ENCODE data around the gene GPC3. TPM values are rescaled to one million over a fixed set of nuclear protein-coding genes. Genes with fewer than 3 reads are reported as not detected.

Gene GPC3
- polyA plus RNA-seq, 1 donor = 75.8 TPM

DNA sequence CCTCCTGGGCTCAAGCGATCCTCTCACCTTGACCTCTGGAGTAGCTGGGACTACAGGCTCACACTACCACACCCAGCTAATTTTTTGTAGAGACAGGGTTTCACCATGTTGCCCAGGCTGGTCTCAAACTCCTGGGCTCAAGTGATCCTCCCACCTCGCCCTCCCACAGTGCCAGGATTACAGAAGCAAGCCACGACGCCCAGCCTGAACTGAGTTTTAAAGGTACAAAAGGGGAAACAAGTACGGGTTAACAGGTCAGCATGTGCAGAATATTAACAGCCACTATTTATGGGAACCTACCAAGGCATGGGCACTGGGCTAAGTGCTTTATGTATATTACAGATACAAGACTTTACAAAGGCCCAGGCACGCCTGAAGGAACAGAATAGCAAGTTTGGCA lies 405.8 kb downstream of the GPC3 start:
- Histone ChIP-seq H3K4me1 (ENCODE audit: control insufficient read depth, insufficient read depth, low read length) (no peaks in the 10 kb centered on the region), H3K36me3 (ENCODE audit: control insufficient read depth, insufficient read depth, low read length) (no peaks in the 10 kb centered on the region), H3K27me3 (ENCODE audit: control insufficient read depth, insufficient read depth, low read length) (no peaks in the 10 kb centered on the region), H3K27ac (ENCODE audit: low read length) (no peak overlapping the region), H3K4me3 (ENCODE audit: low read length) (no peak overlapping the region), H3K9me3 (ENCODE audit: control insufficient read depth, low read depth, low read length) (no peaks in the 10 kb centered on the region)
- WGBS (ENCODE audit: insufficient coverage, low lambda C conversion rate) = no CpG with 5 or more reads among the region's 6 CpGs
- DNase-seq = no peak

DNA sequence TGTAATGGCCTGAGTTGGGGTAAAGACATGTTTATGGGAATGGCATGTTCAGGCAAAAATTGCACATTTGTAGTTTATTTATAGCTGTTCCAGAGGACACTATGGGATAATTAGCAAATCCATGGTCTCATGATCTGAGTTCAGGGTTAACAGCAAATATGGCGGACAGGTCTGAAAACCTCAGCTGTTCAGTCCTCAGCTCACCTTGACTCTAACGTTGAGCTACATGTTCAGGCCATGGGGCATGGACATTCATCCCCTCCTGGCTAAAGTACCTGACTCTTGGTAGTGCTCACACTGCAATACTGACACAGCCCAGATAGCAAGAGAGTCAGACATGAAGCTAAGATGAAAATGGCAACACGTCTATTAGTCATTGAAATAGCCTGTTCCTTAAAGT lies 408.5 kb downstream of the GPC3 start:
- no CpG with 5 or more reads among the region's 3 CpGs for WGBS (ENCODE audit: insufficient coverage, low lambda C conversion rate)
- no peaks in the 10 kb centered on the region for H3K9me3 ChIP-seq (ENCODE audit: control insufficient read depth, low read depth, low read length)
- no peaks in the 10 kb centered on the region for H3K36me3 ChIP-seq (ENCODE audit: control insufficient read depth, insufficient read depth, low read length)
- H3K4me3 ChIP-seq (ENCODE audit: low read length) = no peak overlapping the region
- no peak for DNase-seq
- H3K27ac ChIP-seq (ENCODE audit: low read length) = no peak overlapping the region
- H3K4me1 ChIP-seq (ENCODE audit: control insufficient read depth, insufficient read depth, low read length) = no peaks in the 10 kb centered on the region
- H3K27me3 ChIP-seq (ENCODE audit: control insufficient read depth, insufficient read depth, low read length) = no peaks in the 10 kb centered on the region

- Histone ChIP-seq H3K27ac (ENCODE audit: low read length) (no peak overlapping the region), H3K27me3 (ENCODE audit: control insufficient read depth, insufficient read depth, low read length) (no peaks in the 10 kb centered on the region), H3K36me3 (ENCODE audit: control insufficient read depth, insufficient read depth, low read length) (no peaks in the 10 kb centered on the region), H3K4me1 (ENCODE audit: control insufficient read depth, insufficient read depth, low read length) (no peaks in the 10 kb centered on the region), H3K9me3 (ENCODE audit: control insufficient read depth, low read depth, low read length) (no peaks in the 10 kb centered on the region), H3K4me3 (ENCODE audit: low read length) (no peak overlapping the region)
- no peak for DNase-seq
- no CpG with 5 or more reads among the region's 5 CpGs for WGBS (ENCODE audit: insufficient coverage, low lambda C conversion rate)
Measured at GRCh38 chrX:133575501-133576136, 409.8 kb downstream of the GPC3 start.

DNA sequence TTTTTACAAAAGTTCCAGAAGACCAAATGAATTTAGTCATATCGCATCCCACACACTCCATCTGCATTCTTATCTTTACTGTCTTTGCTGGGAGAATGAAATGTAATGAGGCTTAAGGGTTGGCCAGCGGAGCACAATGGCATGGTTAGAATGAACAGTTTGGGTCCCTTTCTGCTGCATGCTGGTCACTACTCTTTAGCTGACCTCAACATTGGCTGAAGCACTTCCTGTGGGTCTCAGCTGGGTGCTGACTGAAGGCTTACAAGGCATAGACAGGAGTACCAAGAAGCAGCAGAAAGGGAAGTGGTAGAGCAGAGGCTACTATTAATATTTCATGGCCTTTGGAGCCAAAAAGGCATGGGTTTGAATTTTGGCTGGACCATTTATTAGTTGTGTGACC lies 410.7 kb downstream of the GPC3 start:
- no CpG with 5 or more reads among the region's 2 CpGs for whole genome bisulfite sequencing (ENCODE audit: insufficient coverage, low lambda C conversion rate)

DNA sequence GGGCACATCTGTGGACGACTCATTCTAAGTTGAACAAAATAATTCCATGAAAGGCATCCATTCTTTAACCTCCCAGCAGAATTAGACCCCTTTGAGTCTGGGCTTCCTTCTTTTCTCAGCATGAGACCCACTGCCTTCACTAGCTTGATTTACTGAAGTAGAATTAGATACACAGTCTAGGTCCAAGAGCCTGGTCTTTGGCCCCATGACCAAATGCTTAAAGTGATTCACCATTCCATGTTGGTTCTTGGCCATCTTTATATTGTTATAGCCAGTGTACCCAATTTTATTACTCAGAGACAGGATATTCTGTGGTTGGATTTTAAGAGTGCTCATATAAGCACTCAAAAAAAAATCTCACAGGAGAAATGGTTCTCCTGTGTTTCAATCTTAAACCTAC lies 414.8 kb downstream of the GPC3 start:
- H3K27me3 ChIP-seq (ENCODE audit: control insufficient read depth, insufficient read depth, low read length) = no peaks in the 10 kb centered on the region
- H3K36me3 ChIP-seq (ENCODE audit: control insufficient read depth, insufficient read depth, low read length) = no peaks in the 10 kb centered on the region
- H3K4me1 ChIP-seq (ENCODE audit: control insufficient read depth, insufficient read depth, low read length) = no peaks in the 10 kb centered on the region
- no peak overlapping the region for H3K27ac ChIP-seq (ENCODE audit: low read length)
- no peak for DNase-seq
- WGBS (ENCODE audit: insufficient coverage, low lambda C conversion rate) = no CpG with 5 or more reads among the region's 1 CpG
- no peak overlapping the region for H3K4me3 ChIP-seq (ENCODE audit: low read length)
- H3K9me3 ChIP-seq (ENCODE audit: control insufficient read depth, low read depth, low read length) = no peaks in the 10 kb centered on the region

More for the DNA sequence above, 410.7 kb downstream of the GPC3 start:
- Histone ChIP-seq H3K4me1 (ENCODE audit: control insufficient read depth, insufficient read depth, low read length) (no peaks in the 10 kb centered on the region), H3K36me3 (ENCODE audit: control insufficient read depth, insufficient read depth, low read length) (no peaks in the 10 kb centered on the region), H3K27ac (ENCODE audit: low read length) (no peak overlapping the region), H3K4me3 (ENCODE audit: low read length) (no peak overlapping the region), H3K9me3 (ENCODE audit: control insufficient read depth, low read depth, low read length) (no peaks in the 10 kb centered on the region), H3K27me3 (ENCODE audit: control insufficient read depth, insufficient read depth, low read length) (no peaks in the 10 kb centered on the region)
- no peak for DNase-seq

- Histone ChIP-seq H3K4me3 (ENCODE audit: low read length) (no peak overlapping the region), H3K27ac (ENCODE audit: low read length) (no peak overlapping the region), H3K27me3 (ENCODE audit: control insufficient read depth, insufficient read depth, low read length) (no peaks in the 10 kb centered on the region), H3K9me3 (ENCODE audit: control insufficient read depth, low read depth, low read length) (no peaks in the 10 kb centered on the region), H3K4me1 (ENCODE audit: control insufficient read depth, insufficient read depth, low read length) (no peaks in the 10 kb centered on the region), H3K36me3 (ENCODE audit: control insufficient read depth, insufficient read depth, low read length) (no peaks in the 10 kb centered on the region)
- DNase-seq = no peak
Measured at GRCh38 chrX:133569217-133569616, 416.2 kb downstream of the GPC3 start.

DNA sequence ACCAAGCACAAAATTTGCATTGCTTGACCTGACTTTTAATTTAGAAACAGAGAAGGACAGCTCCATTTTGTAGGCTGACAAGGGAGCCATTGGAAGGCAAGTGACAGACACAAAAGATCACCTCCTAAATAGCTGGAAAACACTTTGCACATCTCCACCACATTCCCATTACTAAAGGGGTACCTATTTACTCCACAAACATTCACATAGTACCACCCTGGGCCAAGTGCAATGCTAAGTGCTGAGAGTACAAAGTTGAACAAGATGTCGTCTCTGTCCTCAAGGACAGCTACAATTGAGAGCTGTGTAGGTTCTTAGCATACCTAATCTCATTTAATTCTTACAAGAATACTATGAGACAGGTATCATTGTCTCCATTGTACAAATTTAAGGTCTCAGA lies 417.3 kb downstream of the GPC3 start:
- no peak overlapping the region for H3K27ac ChIP-seq (ENCODE audit: low read length)
- H3K27me3 ChIP-seq (ENCODE audit: control insufficient read depth, insufficient read depth, low read length) = no peaks in the 10 kb centered on the region
- no peaks in the 10 kb centered on the region for H3K9me3 ChIP-seq (ENCODE audit: control insufficient read depth, low read depth, low read length)
- H3K4me1 ChIP-seq (ENCODE audit: control insufficient read depth, insufficient read depth, low read length) = no peaks in the 10 kb centered on the region
- DNase-seq = no peak
- WGBS (ENCODE audit: insufficient coverage, low lambda C conversion rate) = no CpG with 5 or more reads among the region's 1 CpG
- H3K4me3 ChIP-seq (ENCODE audit: low read length) = no peak overlapping the region
- no peaks in the 10 kb centered on the region for H3K36me3 ChIP-seq (ENCODE audit: control insufficient read depth, insufficient read depth, low read length)

DNA sequence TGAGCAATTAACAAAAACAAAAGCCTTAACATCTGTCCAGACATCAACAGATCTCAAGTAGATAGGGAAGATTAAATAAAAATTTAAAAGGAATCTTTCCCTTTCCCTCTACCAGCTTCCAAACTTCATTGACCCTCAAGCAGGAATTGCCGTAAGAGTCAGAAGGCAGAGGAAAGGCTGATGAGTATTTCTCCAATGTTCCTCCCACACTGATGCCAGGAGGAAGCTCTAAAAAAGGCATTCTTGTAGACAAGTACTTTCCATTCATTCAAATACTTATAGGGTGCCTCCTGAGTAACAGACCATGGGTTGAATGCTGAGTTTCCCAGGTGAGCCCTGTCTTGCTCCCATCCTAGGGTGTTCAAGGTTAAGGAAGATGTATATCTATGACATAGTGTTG lies 418.5 kb downstream of the GPC3 start:
- H3K36me3 ChIP-seq (ENCODE audit: control insufficient read depth, insufficient read depth, low read length) = no peaks in the 10 kb centered on the region
- whole genome bisulfite sequencing (ENCODE audit: insufficient coverage, low lambda C conversion rate) = no CpG with 5 or more reads among the region's 1 CpG
- no peaks in the 10 kb centered on the region for H3K27me3 ChIP-seq (ENCODE audit: control insufficient read depth, insufficient read depth, low read length)
- H3K27ac ChIP-seq (ENCODE audit: low read length) = no peak overlapping the region
- no peak overlapping the region for H3K4me3 ChIP-seq (ENCODE audit: low read length)
- no peaks in the 10 kb centered on the region for H3K4me1 ChIP-seq (ENCODE audit: control insufficient read depth, insufficient read depth, low read length)
- DNase-seq = no peak
- no peaks in the 10 kb centered on the region for H3K9me3 ChIP-seq (ENCODE audit: control insufficient read depth, low read depth, low read length)

- H3K4me1 ChIP-seq (ENCODE audit: control insufficient read depth, insufficient read depth, low read length) = no peaks in the 10 kb centered on the region
- H3K4me3 ChIP-seq (ENCODE audit: low read length) = no peak overlapping the region
- no peak for DNase-seq
- WGBS (ENCODE audit: insufficient coverage, low lambda C conversion rate) = no CpG with 5 or more reads among the region's 2 CpGs
- no peak overlapping the region for H3K27ac ChIP-seq (ENCODE audit: low read length)
- no peaks in the 10 kb centered on the region for H3K9me3 ChIP-seq (ENCODE audit: control insufficient read depth, low read depth, low read length)
- H3K27me3 ChIP-seq (ENCODE audit: control insufficient read depth, insufficient read depth, low read length) = no peaks in the 10 kb centered on the region
- H3K36me3 ChIP-seq (ENCODE audit: control insufficient read depth, insufficient read depth, low read length) = no peaks in the 10 kb centered on the region
Measured at GRCh38 chrX:133563705-133564104, 421.7 kb downstream of the GPC3 start.

DNA sequence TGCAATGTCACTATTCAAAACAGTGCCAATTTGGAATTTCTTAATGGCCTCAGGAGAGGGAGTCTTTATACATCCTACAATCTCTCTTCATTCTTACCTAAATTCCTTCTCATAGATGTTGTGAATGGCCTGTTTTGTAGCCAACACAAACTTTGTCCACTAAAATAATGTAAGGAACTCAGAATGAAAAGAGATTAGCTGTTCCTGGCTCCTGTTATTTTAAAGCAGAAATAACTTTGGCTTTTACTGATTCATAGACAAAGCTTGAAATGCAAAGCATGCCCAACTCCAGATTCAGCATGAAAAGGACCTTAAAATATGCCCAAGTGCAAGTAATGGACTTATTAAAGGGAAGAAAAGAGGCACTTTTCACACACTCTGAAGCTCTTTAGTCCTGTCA lies 424.1 kb downstream of the GPC3 start:
- Histone ChIP-seq H3K4me1 (ENCODE audit: control insufficient read depth, insufficient read depth, low read length) (no peaks in the 10 kb centered on the region), H3K9me3 (ENCODE audit: control insufficient read depth, low read depth, low read length) (no peaks in the 10 kb centered on the region), H3K27ac (ENCODE audit: low read length) (no peak overlapping the region), H3K4me3 (ENCODE audit: low read length) (no peak overlapping the region), H3K27me3 (ENCODE audit: control insufficient read depth, insufficient read depth, low read length) (no peaks in the 10 kb centered on the region), H3K36me3 (ENCODE audit: control insufficient read depth, insufficient read depth, low read length) (no peaks in the 10 kb centered on the region)
- no peak for DNase-seq

DNA sequence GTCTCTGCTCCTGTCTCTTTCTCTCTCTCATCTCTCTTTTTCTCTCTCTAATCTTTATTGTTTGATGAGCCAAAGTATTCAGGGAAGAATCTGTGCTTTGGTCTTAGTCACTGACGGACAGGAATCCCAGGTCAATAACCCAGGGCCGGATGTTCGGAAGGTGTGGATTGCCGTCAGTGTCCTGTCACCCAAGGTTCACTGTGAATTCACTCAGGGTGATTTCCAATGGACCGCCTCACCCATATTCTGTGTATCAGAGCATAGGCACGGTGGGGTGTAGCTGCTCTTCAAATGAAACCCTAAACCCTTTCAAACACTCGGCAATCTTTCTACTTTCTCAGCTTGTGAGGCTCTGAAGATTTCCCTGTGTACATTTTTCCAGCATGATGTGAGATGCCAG lies 425.5 kb downstream of the GPC3 start:
- Histone ChIP-seq H3K27ac (ENCODE audit: low read length) (no peak overlapping the region), H3K4me3 (ENCODE audit: low read length) (no peak overlapping the region), H3K36me3 (ENCODE audit: control insufficient read depth, insufficient read depth, low read length) (no peaks in the 10 kb centered on the region), H3K27me3 (ENCODE audit: control insufficient read depth, insufficient read depth, low read length) (no peaks in the 10 kb centered on the region), H3K9me3 (ENCODE audit: control insufficient read depth, low read depth, low read length) (no peaks in the 10 kb centered on the region), H3K4me1 (ENCODE audit: control insufficient read depth, insufficient read depth, low read length) (no peaks in the 10 kb centered on the region)
- WGBS (ENCODE audit: insufficient coverage, low lambda C conversion rate) = no CpG with 5 or more reads among the region's 7 CpGs
- DNase-seq = no peak
